WERI-Rb-1 (cell line): ENCODE measurements around the gene RB1.

ENCODE experiments used
- DNase-seq: peaks from one replicate; pipeline ENCODE4 v3.0.0-alpha.2; 2020
- H3K27ac ChIP-seq: fragments of 250-450 bp; sonication (Bioruptor Pico); 2 replicates; pipeline ENCODE4 v1.5.1; 2020; ENCODE audit warnings: mild to moderate bottlenecking, moderate library complexity
- H3K27me3 ChIP-seq: fragments of 250-450 bp; sonication (Bioruptor Pico); 2 replicates; pipeline ENCODE4 v1.5.1; 2021; ENCODE audit warnings: mild to moderate bottlenecking, low read depth, moderate library complexity; ENCODE audit not compliant: insufficient read depth, severe bottlenecking
- H3K36me3 ChIP-seq: fragments of 250-450 bp; sonication (Bioruptor Pico); 2 replicates; pipeline ENCODE4 v1.5.1; 2020; ENCODE audit warnings: mild to moderate bottlenecking, moderate library complexity
- H3K4me3 ChIP-seq: 2 replicates; pipeline ENCODE4 v1.5.1; 2011; ENCODE audit warnings: low read depth, mild to moderate bottlenecking, control low read depth, low read length
- H3K9me3 ChIP-seq: fragments of 250-450 bp; sonication (Bioruptor Pico); 2 replicates; pipeline ENCODE4 v1.5.1; 2021; ENCODE audit warnings: mild to moderate bottlenecking, moderate library complexity; ENCODE audit not compliant: severe bottlenecking
- CTCF ChIP-seq: IDR thresholded peaks from 2 replicates; pipeline ENCODE4 v1.5.1; 2011; ENCODE audit warnings: low read depth, mild to moderate bottlenecking, control low read depth, inconsistent platforms, low read length

RB1 gene

GRCh38 chr13:48493851-48494250 is 190.3 kb downstream of the RB1 start:
- DNase-seq: no peak
- H3K27me3 ChIP-seq: no peaks in the 10 kb centered on the region
- H3K27ac ChIP-seq: no peak overlapping the region
- H3K9me3 ChIP-seq: no peaks in the 10 kb centered on the region
- H3K36me3 ChIP-seq: no peaks in the 10 kb centered on the region
- no peak for TF ChIP-seq CTCF
- no peak overlapping the region for H3K4me3 ChIP-seq

- H3K27me3 ChIP-seq: no peaks in the 10 kb centered on the region
- no peak overlapping the region for H3K27ac ChIP-seq
- H3K4me3 ChIP-seq: no peak overlapping the region
- no peaks in the 10 kb centered on the region for H3K36me3 ChIP-seq
- no peaks in the 10 kb centered on the region for H3K9me3 ChIP-seq
- no peak for DNase-seq
- TF ChIP-seq CTCF: no peak
Measured at GRCh38 chr13:48494874-48495273, 191.3 kb downstream of the RB1 start.

GRCh38 chr13:48496271-48497161 is 193.0 kb downstream of the RB1 start:
- Histone ChIP-seq H3K27me3 (no peaks in the 10 kb centered on the region), H3K9me3 (no peaks in the 10 kb centered on the region), H3K4me3 (no peak overlapping the region), H3K27ac (no peak overlapping the region), H3K36me3 (no peaks in the 10 kb centered on the region)
- no peak for TF ChIP-seq CTCF
- DNase-seq: no peak

GRCh38 chr13:48497669-48498068 is 194.1 kb downstream of the RB1 start:
- Histone ChIP-seq H3K4me3 (no peak overlapping the region), H3K36me3 (no peaks in the 10 kb centered on the region), H3K9me3 (no peaks in the 10 kb centered on the region), H3K27me3 (no peaks in the 10 kb centered on the region), H3K27ac (no peak overlapping the region)
- DNase-seq: no peak
- no peak for TF ChIP-seq CTCF

- Histone ChIP-seq H3K36me3 (no peaks in the 10 kb centered on the region), H3K27me3 (no peaks in the 10 kb centered on the region), H3K9me3 (no peaks in the 10 kb centered on the region), H3K4me3 (no peak overlapping the region), H3K27ac (no peak overlapping the region)
- no peak for TF ChIP-seq CTCF
- DNase-seq: no peak
Measured at GRCh38 chr13:48500652-48501197, 197.2 kb downstream of the RB1 start.
